Colon (tissue), 2 donors: ENCODE data around the gene KCNG4.

ENCODE experiments used
- FAIRE-seq: peaks from 2 replicates; lab custom pipeline; 2012; peaks lifted over from hg19 to GRCh38; lab: Jason Lieb, UNC
- donor health status: control.
- donor health status: control.

KCNG4 gene

GRCh38 chr16:84262939-84263338, 23.1 kb upstream of the KCNG4 start:
- no peak for FAIRE-seq

GRCh38 chr16:84262031-84262430, 22.2 kb upstream of the KCNG4 start:
- FAIRE-seq = no peak

- FAIRE-seq = no peak
These were observed 21.1 kb upstream of the KCNG4 start for GRCh38 chr16:84260766-84261554.

GRCh38 chr16:84259691-84260090, 19.9 kb upstream of the KCNG4 start:
- no peak for FAIRE-seq

GRCh38 chr16:84258266-84258665, 18.5 kb upstream of the KCNG4 start:
- no peak for FAIRE-seq

GRCh38 chr16:84255050-84255810, 15.4 kb upstream of the KCNG4 start:
- FAIRE-seq = no peak

GRCh38 chr16:84254062-84254461, 14.2 kb upstream of the KCNG4 start:
- FAIRE-seq = no peak

GRCh38 chr16:84253173-84253572, 13.4 kb upstream of the KCNG4 start:
- FAIRE-seq = no peak

GRCh38 chr16:84252184-84252583, 12.4 kb upstream of the KCNG4 start:
- FAIRE-seq = no peak

- no peak for FAIRE-seq
These were observed 8.0 kb upstream of the KCNG4 start for GRCh38 chr16:84247844-84248243.

- FAIRE-seq = no peak
These were observed 7.5 kb upstream of the KCNG4 start for GRCh38 chr16:84247331-84247730.

- FAIRE-seq = no peak
These were observed 6.9 kb upstream of the KCNG4 start for GRCh38 chr16:84246679-84247077.

- FAIRE-seq = no peak
These were observed 6.3 kb upstream of the KCNG4 start for GRCh38 chr16:84245956-84246678.

GRCh38 chr16:84244728-84245127, 4.9 kb upstream of the KCNG4 start:
- no peak for FAIRE-seq

- no peak for FAIRE-seq
These were observed 3.9 kb upstream of the KCNG4 start for GRCh38 chr16:84243732-84244131.

GRCh38 chr16:84242839-84243238, 3.0 kb upstream of the KCNG4 start:
- FAIRE-seq = no peak

GRCh38 chr16:84241778-84242177, 2.0 kb upstream of the KCNG4 start:
- FAIRE-seq = no peak

- no peak for FAIRE-seq
These were observed 643 bp upstream of the KCNG4 start for GRCh38 chr16:84240455-84240854.

- no peak for FAIRE-seq
These were observed 557 bp downstream of the KCNG4 start for GRCh38 chr16:84239141-84239769.

GRCh38 chr16:84237994-84238750, 1.6 kb downstream of the KCNG4 start:
- FAIRE-seq = no peak

- FAIRE-seq = no peak
These were observed 3.1 kb downstream of the KCNG4 start for GRCh38 chr16:84236671-84237070.
